GM23338 (cell line): ENCODE measurements around the gene PDE7B. TPM values are rescaled to one million over a fixed set of nuclear protein-coding genes. Genes with fewer than 3 reads are reported as not detected.

Source experiments
- ATAC-seq: fragments of 200-7000 bp; cut with Tn5 transposase; 3 replicates; pipeline ENCODE4 v1.9.1; 2020
- DNase-seq: peaks from one replicate; pipeline ENCODE4 v3.0.0-alpha.2; 2015; ENCODE audit warnings: low spot score
- H2AFZ ChIP-seq: fragments of 200-600 bp; sonication (generic); 2 replicates; pipeline ENCODE4 v1.8.0; 2016; ENCODE audit warnings: antibody characterized with exemption, mild to moderate bottlenecking, moderate library complexity
- H3F3A ChIP-seq: fragments of 200-600 bp; sonication (generic); replicated peaks from 2 replicates; pipeline ENCODE4 v1.8.0; 2017; ENCODE audit warnings: antibody characterized with exemption, mixed run types, low read depth
- H3K27ac ChIP-seq: fragments of 200-600 bp; sonication (generic); 2 replicates; pipeline ENCODE4 v1.6.1; 2016; ENCODE audit warnings: low read depth
- H3K27me3 ChIP-seq: fragments of 200-600 bp; sonication (generic); 2 replicates; pipeline ENCODE4 v1.8.0; 2016; ENCODE audit warnings: mild to moderate bottlenecking, mixed run types, moderate library complexity; ENCODE audit not compliant: insufficient read depth
- H3K36me3 ChIP-seq: fragments of 200-600 bp; sonication (generic); 2 replicates; pipeline ENCODE4 v1.8.0; 2016; ENCODE audit warnings: mild to moderate bottlenecking; ENCODE audit not compliant: insufficient read depth
- H3K4me1 ChIP-seq: fragments of 200-600 bp; sonication (generic); 2 replicates; pipeline ENCODE4 v1.8.0; 2016; ENCODE audit warnings: mild to moderate bottlenecking, moderate library complexity; ENCODE audit not compliant: insufficient read depth
- H3K4me2 ChIP-seq: fragments of 200-600 bp; sonication (generic); 2 replicates; pipeline ENCODE4 v1.7.1; 2017; ENCODE audit warnings: mixed run types
- H3K4me3 ChIP-seq: fragments of 200-600 bp; sonication (generic); 2 replicates; pipeline ENCODE4 v1.6.1; 2016; ENCODE audit warnings: mixed run types
- H3K79me2 ChIP-seq: fragments of 200-600 bp; sonication (generic); replicated peaks from 2 replicates; pipeline ENCODE4 v1.8.0; 2017; ENCODE audit warnings: mild to moderate bottlenecking; ENCODE audit not compliant: insufficient read depth
- H3K9me2 ChIP-seq: fragments of 200-600 bp; sonication (generic); 2 replicates; pipeline ENCODE4 v1.8.0; 2017; ENCODE audit not compliant: insufficient read depth
- H4K20me1 ChIP-seq: fragments of 200-600 bp; sonication (generic); replicated peaks from 2 replicates; pipeline ENCODE4 v1.8.0; 2017; ENCODE audit warnings: mild to moderate bottlenecking; ENCODE audit not compliant: insufficient read depth
- H3K27ac Mint-ChIP-seq: 2 replicates; pipeline ENCODE4 v1.8.0; 2020; ENCODE audit warnings: inconsistent platforms, mild to moderate bottlenecking, moderate library complexity, mixed read lengths
- H3K27me3 Mint-ChIP-seq: 3 replicates; pipeline ENCODE4 v1.8.0; 2022; ENCODE audit warnings: low read depth, mild to moderate bottlenecking, moderate library complexity, mixed read lengths, inconsistent platforms; ENCODE audit not compliant: insufficient read depth, poor library complexity
- H3K36me3 Mint-ChIP-seq: 3 replicates; pipeline ENCODE4 v1.8.0; 2021; ENCODE audit warnings: low read depth, mild to moderate bottlenecking, inconsistent platforms, moderate library complexity, mixed read lengths
- H3K4me1 Mint-ChIP-seq: 3 replicates; pipeline ENCODE4 v1.8.0; 2020; ENCODE audit warnings: mild to moderate bottlenecking, inconsistent platforms, mixed read lengths
- H3K4me3 Mint-ChIP-seq: 3 replicates; pipeline ENCODE4 v1.8.0; 2021; ENCODE audit warnings: moderate library complexity, mild to moderate bottlenecking, inconsistent platforms, mixed read lengths
- H3K9me3 Mint-ChIP-seq: 3 replicates; pipeline ENCODE4 v1.8.0; 2020; ENCODE audit warnings: moderate library complexity, mild to moderate bottlenecking, inconsistent platforms, mixed read lengths
- CREB1 ChIP-seq: fragments of 250-450 bp; sonication (Bioruptor Pico); IDR thresholded peaks from 2 replicates; pipeline ENCODE4 v1.5.0; 2020; ENCODE audit warnings: low read depth, mild to moderate bottlenecking, moderate library complexity
- NANOG ChIP-seq: IDR thresholded peaks from 2 replicates; pipeline ENCODE4 v1.6.1; 2016; ENCODE audit warnings: antibody characterized with exemption, borderline replicate concordance
- STAT1 ChIP-seq: IDR thresholded peaks from one replicate; pipeline ENCODE4 v1.6.1; 2016; ENCODE audit warnings: antibody characterized with exemption; ENCODE audit not compliant: unreplicated experiment
- ZNF462 ChIP-seq: fragments of 250-450 bp; sonication (Bioruptor Pico); IDR thresholded peaks from 2 replicates; pipeline ENCODE4 v1.5.0; 2020; ENCODE audit warnings: mild to moderate bottlenecking, moderate library complexity
- polyA plus RNA-seq: library from polyadenylated mRNA; unstranded; fragments of >200 nt; fragmentation: Nextera tagmentation; extraction: Ambion mirVana; gene quantifications from 2 replicates; pipeline ENCODE4 v1.2.1, GENCODE V29; 2016
- total RNA-seq: library from RNA; depleted of rRNA; stranded (reverse); fragments of >200 nt; shearing (Covaris generic); gene quantifications from 2 replicates; pipeline ENCODE4 v1.2.3, GENCODE V29; 2014

Gene PDE7B
- total and polyA plus RNA-seq, 2 experiments from 2014 or later = 0.07 TPM; not detected in 1

DNA sequence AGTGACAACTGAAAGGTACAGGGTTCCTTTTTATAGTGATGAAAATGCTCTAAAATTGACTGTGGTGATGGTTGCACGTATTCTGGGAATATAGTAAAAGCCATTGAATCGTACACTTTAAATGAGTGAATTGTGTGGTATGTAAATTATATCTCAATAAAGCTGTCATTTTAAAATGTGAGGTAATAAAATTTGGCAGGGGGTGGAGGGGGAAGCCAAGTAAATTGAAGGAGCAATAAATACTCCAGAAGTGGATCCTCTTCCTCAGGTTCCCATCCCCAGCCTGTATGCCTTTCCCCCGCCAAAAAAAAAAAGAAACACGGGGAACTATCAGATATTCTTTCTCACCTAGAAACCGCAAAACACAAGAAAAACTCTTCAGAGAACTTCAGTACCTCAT, 237.2 kb downstream of the PDE7B start:
- TF ChIP-seq STAT1 (no peak), CREB1 (CRISPR knock-in tag) (no peak), ZNF462 (no peak)
- ATAC-seq = no peak
- Histone ChIP-seq H4K20me1 (no peaks in the 10 kb centered on the region), H3K79me2 (no peaks in the 10 kb centered on the region), H3K4me3 (no peak overlapping the region), H3K9me2 (no peaks in the 10 kb centered on the region), H3F3A (no peaks in the 10 kb centered on the region), H3K4me1 (no peaks in the 10 kb centered on the region), H3K27ac (no peak overlapping the region), H3K36me3 (no peaks in the 10 kb centered on the region), H2AFZ (no peak overlapping the region), H3K4me2 (no peak overlapping the region), H3K27me3 (no peaks in the 10 kb centered on the region)
- no peak for DNase-seq
- Mint-ChIP-seq H3K4me1 (no peaks in the 10 kb centered on the region), H3K36me3 (no peaks in the 10 kb centered on the region), H3K9me3 (no peaks in the 10 kb centered on the region), H3K27ac (no peak overlapping the region), H3K4me3 (no peak overlapping the region), H3K27me3 (peaks cover 3% of the 10 kb centered on the region)

DNA sequence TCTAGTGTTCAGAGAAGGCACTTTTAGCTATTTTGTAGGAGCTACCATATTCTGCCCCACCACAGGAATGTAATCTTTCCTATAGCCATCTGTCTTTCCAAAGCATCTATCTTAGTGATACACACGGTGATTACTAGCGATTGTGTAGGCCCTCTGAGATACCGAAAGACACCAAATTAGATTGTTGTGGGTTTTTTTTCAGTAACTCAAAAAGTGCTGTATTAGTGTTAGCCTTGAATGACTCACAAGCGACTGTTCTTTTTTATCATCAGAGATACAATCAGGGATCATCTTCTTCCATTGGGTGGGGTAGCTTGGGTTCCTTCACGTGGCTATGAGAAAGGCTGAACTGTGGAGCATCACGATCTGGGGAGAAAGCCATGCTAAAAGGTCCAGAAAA, 238.4 kb downstream of the PDE7B start:
- Histone ChIP-seq H3K27ac (no peak overlapping the region), H3K79me2 (no peaks in the 10 kb centered on the region), H3K36me3 (no peaks in the 10 kb centered on the region), H3K4me1 (no peaks in the 10 kb centered on the region), H3K9me2 (no peaks in the 10 kb centered on the region), H3K4me3 (no peak overlapping the region), H3K27me3 (no peaks in the 10 kb centered on the region), H4K20me1 (no peaks in the 10 kb centered on the region), H2AFZ (no peak overlapping the region; the same call in 1 of the 2 replicates), H3F3A (no peaks in the 10 kb centered on the region), H3K4me2 (no peak overlapping the region)
- H3K36me3 Mint-ChIP-seq = no peaks in the 10 kb centered on the region
- TF ChIP-seq NANOG = no peak
- ATAC-seq (no peak), DNase-seq (no peak)
- no peak overlapping the region for H3K4me3 Mint-ChIP-seq
- H3K27me3 Mint-ChIP-seq = peaks cover 3% of the 10 kb centered on the region
- peaks cover 3% of the 10 kb centered on the region; the same call in 2 of the 3 replicates for H3K9me3 Mint-ChIP-seq
- no peaks in the 10 kb centered on the region for H3K4me1 Mint-ChIP-seq
- no peak overlapping the region for H3K27ac Mint-ChIP-seq
